A673 (cell line): ENCODE results near the gene TMEM30B. TPM values are rescaled to one million over a fixed set of nuclear protein-coding genes. Genes with fewer than 3 reads are reported as not detected.

Experiments
- BruUV-seq: library from RNA; stranded (reverse); fragments of 400-500 nt; replicated peaks from 2 replicates; lab custom pipeline; 2021; lab: Mats Ljungman, UMichigan
- CTCF ChIA-PET: fragments of 300-600 bp; sonication (Branson Sonifier 250); formaldehyde crosslinking; loops from one replicate; lab custom pipeline; 2022; ENCODE audit warnings: antibody characterized with exemption; lab: Charles Lee
- POLR2A ChIA-PET: fragments of 300-600 bp; sonication (Branson Sonifier 250); formaldehyde crosslinking; loops from one replicate; lab custom pipeline; 2022; ENCODE audit warnings: antibody characterized with exemption; ENCODE audit not compliant: low non-redundant PET; lab: Charles Lee
- DNase-seq: peaks from one replicate; pipeline ENCODE4 v3.0.0-alpha.2; 2015; ENCODE audit warnings: low spot score
- H3K27ac ChIP-seq: fragments of 200-600 bp; sonication (generic); 2 replicates; pipeline ENCODE4 v1.5.1; 2016; ENCODE audit warnings: mixed run types, low read depth, mild to moderate bottlenecking, mixed read lengths, antibody characterized with exemption, low read length; ENCODE audit not compliant: poor library complexity, severe bottlenecking
- H3K27me3 ChIP-seq: fragments of 200-600 bp; sonication (generic); replicated peaks from 2 replicates; pipeline ENCODE4 v1.6.1; 2017; ENCODE audit warnings: mixed run types, low read depth, mild to moderate bottlenecking, mixed read lengths, antibody characterized with exemption, low read length; ENCODE audit not compliant: insufficient read depth, poor library complexity
- H3K36me3 ChIP-seq: fragments of 200-600 bp; sonication (generic); 2 replicates; pipeline ENCODE4 v1.6.1; 2016; ENCODE audit warnings: mixed run types, mild to moderate bottlenecking, mixed read lengths, antibody characterized with exemption, low read length; ENCODE audit not compliant: insufficient read depth, poor library complexity, severe bottlenecking
- H3K4me1 ChIP-seq: fragments of 200-600 bp; sonication (generic); 2 replicates; pipeline ENCODE4 v1.6.1; 2017; ENCODE audit warnings: mixed run types, mild to moderate bottlenecking, mixed read lengths, antibody characterized with exemption, low read length; ENCODE audit not compliant: insufficient read depth, poor library complexity, severe bottlenecking
- H3K4me3 ChIP-seq: fragments of 200-600 bp; sonication (generic); 2 replicates; pipeline ENCODE4 v1.5.1; 2016; ENCODE audit warnings: low read depth, mixed run types, mild to moderate bottlenecking, mixed read lengths, low read length; ENCODE audit not compliant: poor library complexity, severe bottlenecking
- H3K9me3 ChIP-seq: fragments of 200-600 bp; sonication (generic); 2 replicates; pipeline ENCODE4 v1.6.1; 2016; ENCODE audit warnings: mixed run types, low read depth, mild to moderate bottlenecking, mixed read lengths, antibody characterized with exemption, low read length; ENCODE audit not compliant: poor library complexity, severe bottlenecking
- EZH2 ChIP-seq: fragments of 200-600 bp; sonication (generic); IDR thresholded peaks from 2 replicates; pipeline ENCODE4 v1.6.1; 2017; ENCODE audit warnings: borderline replicate concordance, low read depth, mild to moderate bottlenecking, mixed read lengths, antibody characterized with exemption, low read length; ENCODE audit not compliant: poor library complexity, severe bottlenecking
- intact Hi-C: fragments of 100-400 bp; cut with micrococcal nuclease; formaldehyde crosslinking; loops from one replicate; pipeline ENCODE4 v1.10.0; 2022; ENCODE audit not compliant: unreplicated experiment
- total RNA-seq: library from RNA; stranded (reverse); gene quantifications from 2 replicates; pipeline ENCODE4 v1.2.3, GENCODE V29; 2021
- TF ChIP-seq, protein P1 (sequence below): fragments of 300-800, 200-600 bp; sonication (generic); conservative IDR thresholded peaks from 2 replicates; pipeline ENCODE4 v1.5.1; 2017; ENCODE audit warnings: low read depth, mild to moderate bottlenecking, antibody characterized with exemption, low read length, moderate library complexity, mixed read lengths

Gene TMEM30B
- total RNA-seq, 1 experiment from 2014 or later: 0.15 TPM

DNA sequence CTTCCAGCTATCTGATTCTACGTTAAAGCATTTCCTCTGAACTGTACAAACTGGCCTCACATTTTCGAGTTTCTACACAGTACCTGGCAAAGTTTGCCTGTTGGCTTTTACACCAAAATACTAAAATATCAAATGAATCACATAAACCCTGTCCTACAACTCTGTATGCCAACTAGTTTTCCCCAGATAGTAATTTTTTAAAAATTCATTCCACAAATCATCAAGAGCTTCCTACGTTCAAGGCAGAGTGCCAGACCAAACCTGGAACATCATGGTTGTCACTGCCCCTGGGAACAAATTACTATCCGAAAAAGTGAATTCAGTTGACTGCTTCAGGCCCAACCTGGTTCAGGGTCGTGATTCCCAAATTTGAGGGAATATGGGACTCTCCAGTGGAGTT is 2.1 kb downstream of the TMEM30B start:
- ChIA-PET CTCF (no interaction called here), POLR2A (interaction anchor here (0.6 kb wide), 1 partner anchor 487 kb away, joined by 3 read pairs; no protein-coding TSS in a partner anchor)
- Histone ChIP-seq H3K4me3 (no peak overlapping the region), H3K27me3 (no peaks in the 10 kb centered on the region), H3K27ac (no peak overlapping the region), H3K9me3 (no peaks in the 10 kb centered on the region), H3K4me1 (no peaks in the 10 kb centered on the region), H3K36me3 (no peaks in the 10 kb centered on the region)
- TF ChIP-seq, protein P1, sequence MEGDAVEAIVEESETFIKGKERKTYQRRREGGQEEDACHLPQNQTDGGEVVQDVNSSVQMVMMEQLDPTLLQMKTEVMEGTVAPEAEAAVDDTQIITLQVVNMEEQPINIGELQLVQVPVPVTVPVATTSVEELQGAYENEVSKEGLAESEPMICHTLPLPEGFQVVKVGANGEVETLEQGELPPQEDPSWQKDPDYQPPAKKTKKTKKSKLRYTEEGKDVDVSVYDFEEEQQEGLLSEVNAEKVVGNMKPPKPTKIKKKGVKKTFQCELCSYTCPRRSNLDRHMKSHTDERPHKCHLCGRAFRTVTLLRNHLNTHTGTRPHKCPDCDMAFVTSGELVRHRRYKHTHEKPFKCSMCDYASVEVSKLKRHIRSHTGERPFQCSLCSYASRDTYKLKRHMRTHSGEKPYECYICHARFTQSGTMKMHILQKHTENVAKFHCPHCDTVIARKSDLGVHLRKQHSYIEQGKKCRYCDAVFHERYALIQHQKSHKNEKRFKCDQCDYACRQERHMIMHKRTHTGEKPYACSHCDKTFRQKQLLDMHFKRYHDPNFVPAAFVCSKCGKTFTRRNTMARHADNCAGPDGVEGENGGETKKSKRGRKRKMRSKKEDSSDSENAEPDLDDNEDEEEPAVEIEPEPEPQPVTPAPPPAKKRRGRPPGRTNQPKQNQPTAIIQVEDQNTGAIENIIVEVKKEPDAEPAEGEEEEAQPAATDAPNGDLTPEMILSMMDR: no peak
- no peak for TF ChIP-seq EZH2
- no TSS peak for BruUV-seq
- no peak for DNase-seq
- intact Hi-C loops: no loop called here

DNA sequence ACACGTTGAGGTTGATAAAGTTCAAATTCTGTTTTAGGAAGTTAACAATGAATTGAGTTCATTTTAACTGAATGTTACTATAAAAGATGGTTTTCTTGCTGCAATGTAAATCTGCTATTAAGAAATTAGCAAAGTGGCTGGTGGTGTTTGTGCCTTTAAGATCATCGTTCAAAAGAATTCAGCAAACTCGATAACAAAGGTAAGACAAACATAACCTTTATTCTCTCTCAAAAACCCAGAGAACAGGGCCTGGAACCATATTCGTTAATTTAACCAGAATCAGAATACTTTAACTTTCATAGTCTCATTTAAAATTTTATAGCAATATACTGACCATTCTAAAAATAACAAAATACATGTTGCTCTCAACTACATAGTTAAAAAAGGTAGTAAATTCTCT is 3.4 kb downstream of the TMEM30B start:
- Histone ChIP-seq H3K4me3 (no peak overlapping the region), H3K9me3 (no peaks in the 10 kb centered on the region), H3K4me1 (no peaks in the 10 kb centered on the region), H3K27ac (no peak overlapping the region), H3K36me3 (no peaks in the 10 kb centered on the region), H3K27me3 (no peaks in the 10 kb centered on the region)
- intact Hi-C loops: no loop called here
- TF ChIP-seq, protein P1: no peak
- TF ChIP-seq EZH2: no peak
- ChIA-PET POLR2A (no interaction called here), CTCF (no interaction called here)
- DNase-seq: no peak
- no TSS peak for BruUV-seq

DNA sequence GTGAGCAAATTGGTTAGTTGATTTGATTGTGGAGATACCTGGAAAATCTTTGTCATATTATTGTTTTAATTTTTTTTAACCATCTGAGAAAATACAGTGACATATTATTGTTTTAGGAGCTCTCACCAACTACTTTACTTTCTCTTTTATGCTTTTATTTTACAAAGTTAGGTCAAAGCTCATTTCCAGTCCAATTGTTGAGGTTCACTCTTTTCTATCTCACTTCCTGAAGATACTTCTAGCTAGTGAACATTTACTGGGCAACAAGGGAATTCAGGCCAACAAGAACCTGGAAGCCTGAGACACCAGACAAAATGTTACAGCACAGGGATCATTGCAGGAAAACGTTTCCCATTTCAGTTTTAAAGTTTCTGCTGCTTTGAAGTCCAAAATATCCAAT is 3.9 kb downstream of the TMEM30B start:
- BruUV-seq: no TSS peak
- DNase-seq: no peak
- no peaks in the 10 kb centered on the region for H3K27me3 ChIP-seq
- POLR2A ChIA-PET: no interaction called here
- TF ChIP-seq, protein P1: no peak
- TF ChIP-seq EZH2: no peak
- H3K36me3 ChIP-seq: no peaks in the 10 kb centered on the region
- CTCF ChIA-PET: no interaction called here
- H3K4me3 ChIP-seq: no peak overlapping the region
- no peaks in the 10 kb centered on the region for H3K4me1 ChIP-seq
- H3K9me3 ChIP-seq: no peaks in the 10 kb centered on the region
- no peak overlapping the region for H3K27ac ChIP-seq
- intact Hi-C loops: no loop called here
